PC-3 (cell line): ENCODE data around the gene ESF1.

Experiments used
- EZH2 ChIP-seq: fragments of 300-600 bp; sonication (generic); IDR thresholded peaks from one replicate; pipeline ENCODE4 v1.6.1; 2017; ENCODE audit warnings: antibody characterized with exemption, mild to moderate bottlenecking, low read length; ENCODE audit not compliant: unreplicated experiment
- TF ChIP-seq, protein P1 (sequence below): fragments of 300-600 bp; sonication (generic); conservative IDR thresholded peaks from 2 replicates; pipeline ENCODE4 v1.5.1; 2017; ENCODE audit warnings: antibody characterized with exemption, low read depth, mild to moderate bottlenecking, low read length

DNA sequence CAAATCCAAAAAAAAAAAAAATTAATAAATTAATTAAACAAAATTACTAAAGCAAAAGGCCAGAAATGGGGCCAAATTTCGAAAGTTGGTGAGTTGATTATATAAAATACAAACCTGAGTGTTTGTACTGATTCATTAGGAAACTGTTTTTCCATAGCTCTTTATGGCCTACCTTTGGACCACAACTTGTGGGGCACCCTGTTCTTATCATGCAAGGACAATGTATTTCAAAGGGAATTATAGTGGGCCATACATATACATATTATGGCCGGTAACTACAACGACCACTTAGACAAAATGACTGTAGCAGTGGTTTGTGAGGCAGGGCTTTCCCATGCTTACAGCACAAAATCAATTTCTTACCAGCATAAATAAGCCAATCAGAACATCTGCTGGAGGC is 69.5 kb downstream of the ESF1 start:
- TF ChIP-seq, protein P1, sequence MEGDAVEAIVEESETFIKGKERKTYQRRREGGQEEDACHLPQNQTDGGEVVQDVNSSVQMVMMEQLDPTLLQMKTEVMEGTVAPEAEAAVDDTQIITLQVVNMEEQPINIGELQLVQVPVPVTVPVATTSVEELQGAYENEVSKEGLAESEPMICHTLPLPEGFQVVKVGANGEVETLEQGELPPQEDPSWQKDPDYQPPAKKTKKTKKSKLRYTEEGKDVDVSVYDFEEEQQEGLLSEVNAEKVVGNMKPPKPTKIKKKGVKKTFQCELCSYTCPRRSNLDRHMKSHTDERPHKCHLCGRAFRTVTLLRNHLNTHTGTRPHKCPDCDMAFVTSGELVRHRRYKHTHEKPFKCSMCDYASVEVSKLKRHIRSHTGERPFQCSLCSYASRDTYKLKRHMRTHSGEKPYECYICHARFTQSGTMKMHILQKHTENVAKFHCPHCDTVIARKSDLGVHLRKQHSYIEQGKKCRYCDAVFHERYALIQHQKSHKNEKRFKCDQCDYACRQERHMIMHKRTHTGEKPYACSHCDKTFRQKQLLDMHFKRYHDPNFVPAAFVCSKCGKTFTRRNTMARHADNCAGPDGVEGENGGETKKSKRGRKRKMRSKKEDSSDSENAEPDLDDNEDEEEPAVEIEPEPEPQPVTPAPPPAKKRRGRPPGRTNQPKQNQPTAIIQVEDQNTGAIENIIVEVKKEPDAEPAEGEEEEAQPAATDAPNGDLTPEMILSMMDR, result no peak
- TF ChIP-seq EZH2, result no peak
